ENCODE data around the gene NAXE. TPM values are rescaled to one million over a fixed set of nuclear protein-coding genes. Genes with fewer than 3 reads are reported as not detected.

NAXE gene
- total and polyA plus RNA-seq, 2 of the 13 experiments (the other 11 are each of a cell fraction or from before 2014, with no cell fraction given): 39.4 to 59.4 TPM

DNA sequence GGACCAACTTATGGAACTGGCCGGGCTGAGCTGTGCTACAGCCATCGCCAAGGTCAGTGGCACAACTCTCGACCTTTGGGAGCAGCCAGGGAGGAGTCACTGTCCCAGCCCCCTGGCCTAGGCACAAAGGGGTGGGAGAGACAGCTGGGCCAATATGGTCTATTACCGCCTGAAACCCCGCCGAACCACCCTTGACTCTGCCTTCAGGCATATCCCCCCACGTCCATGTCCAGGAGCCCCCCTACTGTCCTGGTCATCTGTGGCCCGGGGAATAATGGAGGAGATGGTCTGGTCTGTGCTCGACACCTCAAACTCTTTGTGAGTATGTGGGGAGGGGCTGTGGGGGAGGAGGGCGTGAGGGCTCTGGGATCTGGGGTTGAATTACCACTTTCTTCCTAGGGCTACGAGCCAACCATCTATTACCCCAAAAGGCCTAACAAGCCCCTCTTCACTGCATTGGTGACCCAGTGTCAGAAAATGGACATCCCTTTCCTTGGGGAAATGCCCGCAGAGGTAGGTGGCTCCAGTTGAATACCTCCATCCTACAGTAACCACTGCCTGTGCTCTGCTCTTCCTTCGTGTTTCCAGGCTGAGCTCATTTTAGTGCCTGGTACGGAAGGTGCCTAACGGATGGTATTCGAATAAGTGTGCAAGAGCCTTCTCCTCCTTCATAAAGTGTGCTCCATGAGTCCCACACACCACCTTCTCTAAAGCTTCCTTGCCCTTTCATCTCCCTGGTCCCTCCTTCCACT lies 758 bp downstream of the NAXE start (continued):
- TF ChIP-seq, protein P1, sequence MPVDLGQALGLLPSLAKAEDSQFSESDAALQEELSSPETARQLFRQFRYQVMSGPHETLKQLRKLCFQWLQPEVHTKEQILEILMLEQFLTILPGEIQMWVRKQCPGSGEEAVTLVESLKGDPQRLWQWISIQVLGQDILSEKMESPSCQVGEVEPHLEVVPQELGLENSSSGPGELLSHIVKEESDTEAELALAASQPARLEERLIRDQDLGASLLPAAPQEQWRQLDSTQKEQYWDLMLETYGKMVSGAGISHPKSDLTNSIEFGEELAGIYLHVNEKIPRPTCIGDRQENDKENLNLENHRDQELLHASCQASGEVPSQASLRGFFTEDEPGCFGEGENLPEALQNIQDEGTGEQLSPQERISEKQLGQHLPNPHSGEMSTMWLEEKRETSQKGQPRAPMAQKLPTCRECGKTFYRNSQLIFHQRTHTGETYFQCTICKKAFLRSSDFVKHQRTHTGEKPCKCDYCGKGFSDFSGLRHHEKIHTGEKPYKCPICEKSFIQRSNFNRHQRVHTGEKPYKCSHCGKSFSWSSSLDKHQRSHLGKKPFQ (CRISPR knock-in tag; IDR thresholded peaks at IDR 0.05; ENCODE audit: insufficient replicate concordance): no peak
- TF ChIP-seq EP300 (IDR thresholded peaks at IDR 0.05; ENCODE audit: low read depth in 2 of 2, low read length in 2 of 2): no peak
- no peak for TF ChIP-seq EP300 (CRISPR knock-in tag; IDR thresholded peaks at IDR 0.05; ENCODE audit: borderline replicate concordance)
- TF ChIP-seq, protein P2, sequence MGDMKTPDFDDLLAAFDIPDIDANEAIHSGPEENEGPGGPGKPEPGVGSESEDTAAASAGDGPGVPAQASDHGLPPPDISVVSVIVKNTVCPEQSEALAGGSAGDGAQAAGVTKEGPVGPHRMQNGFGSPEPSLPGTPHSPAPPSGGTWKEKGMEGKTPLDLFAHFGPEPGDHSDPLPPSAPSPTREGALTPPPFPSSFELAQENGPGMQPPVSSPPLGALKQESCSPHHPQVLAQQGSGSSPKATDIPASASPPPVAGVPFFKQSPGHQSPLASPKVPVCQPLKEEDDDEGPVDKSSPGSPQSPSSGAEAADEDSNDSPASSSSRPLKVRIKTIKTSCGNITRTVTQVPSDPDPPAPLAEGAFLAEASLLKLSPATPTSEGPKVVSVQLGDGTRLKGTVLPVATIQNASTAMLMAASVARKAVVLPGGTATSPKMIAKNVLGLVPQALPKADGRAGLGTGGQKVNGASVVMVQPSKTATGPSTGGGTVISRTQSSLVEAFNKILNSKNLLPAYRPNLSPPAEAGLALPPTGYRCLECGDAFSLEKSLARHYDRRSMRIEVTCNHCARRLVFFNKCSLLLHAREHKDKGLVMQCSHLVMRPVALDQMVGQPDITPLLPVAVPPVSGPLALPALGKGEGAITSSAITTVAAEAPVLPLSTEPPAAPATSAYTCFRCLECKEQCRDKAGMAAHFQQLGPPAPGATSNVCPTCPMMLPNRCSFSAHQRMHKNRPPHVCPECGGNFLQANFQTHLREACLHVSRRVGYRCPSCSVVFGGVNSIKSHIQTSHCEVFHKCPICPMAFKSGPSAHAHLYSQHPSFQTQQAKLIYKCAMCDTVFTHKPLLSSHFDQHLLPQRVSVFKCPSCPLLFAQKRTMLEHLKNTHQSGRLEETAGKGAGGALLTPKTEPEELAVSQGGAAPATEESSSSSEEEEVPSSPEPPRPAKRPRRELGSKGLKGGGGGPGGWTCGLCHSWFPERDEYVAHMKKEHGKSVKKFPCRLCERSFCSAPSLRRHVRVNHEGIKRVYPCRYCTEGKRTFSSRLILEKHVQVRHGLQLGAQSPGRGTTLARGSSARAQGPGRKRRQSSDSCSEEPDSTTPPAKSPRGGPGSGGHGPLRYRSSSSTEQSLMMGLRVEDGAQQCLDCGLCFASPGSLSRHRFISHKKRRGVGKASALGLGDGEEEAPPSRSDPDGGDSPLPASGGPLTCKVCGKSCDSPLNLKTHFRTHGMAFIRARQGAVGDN (CRISPR knock-in tag; IDR thresholded peaks at IDR 0.05): peak; percentile 60
- TF ChIP-seq MIXL1 (CRISPR knock-in tag; IDR thresholded peaks at IDR 0.05): no peak
- TF ChIP-seq, protein P3, sequence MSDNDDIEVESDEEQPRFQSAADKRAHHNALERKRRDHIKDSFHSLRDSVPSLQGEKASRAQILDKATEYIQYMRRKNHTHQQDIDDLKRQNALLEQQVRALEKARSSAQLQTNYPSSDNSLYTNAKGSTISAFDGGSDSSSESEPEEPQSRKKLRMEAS (IDR thresholded peaks at IDR 0.05): no peak
- TF ChIP-seq KDM2A (CRISPR knock-in tag; IDR thresholded peaks at IDR 0.05; ENCODE audit: borderline replicate concordance, low read depth): no peak
- no peak for TF ChIP-seq ZNF136 (CRISPR knock-in tag; IDR thresholded peaks at IDR 0.05; ENCODE audit: low read depth)
- TF ChIP-seq ZNF138 (CRISPR knock-in tag; IDR thresholded peaks at IDR 0.05; ENCODE audit: low read depth): no peak
- TF ChIP-seq, protein P4, sequence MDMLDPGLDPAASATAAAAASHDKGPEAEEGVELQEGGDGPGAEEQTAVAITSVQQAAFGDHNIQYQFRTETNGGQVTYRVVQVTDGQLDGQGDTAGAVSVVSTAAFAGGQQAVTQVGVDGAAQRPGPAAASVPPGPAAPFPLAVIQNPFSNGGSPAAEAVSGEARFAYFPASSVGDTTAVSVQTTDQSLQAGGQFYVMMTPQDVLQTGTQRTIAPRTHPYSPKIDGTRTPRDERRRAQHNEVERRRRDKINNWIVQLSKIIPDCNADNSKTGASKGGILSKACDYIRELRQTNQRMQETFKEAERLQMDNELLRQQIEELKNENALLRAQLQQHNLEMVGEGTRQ (IDR thresholded peaks at IDR 0.05; ENCODE audit: low read depth, low read length): no peak
- TF ChIP-seq, protein P4 (CRISPR knock-in tag; IDR thresholded peaks at IDR 0.05; ENCODE audit: borderline replicate concordance): no peak
- no peak for TF ChIP-seq ATF7 (IDR thresholded peaks at IDR 0.05)
- TF ChIP-seq ATF7 (CRISPR knock-in tag; IDR thresholded peaks at IDR 0.05): no peak
- no peak for TF ChIP-seq HOXA3 (CRISPR knock-in tag; IDR thresholded peaks at IDR 0.05)
- TF ChIP-seq, protein P5, sequence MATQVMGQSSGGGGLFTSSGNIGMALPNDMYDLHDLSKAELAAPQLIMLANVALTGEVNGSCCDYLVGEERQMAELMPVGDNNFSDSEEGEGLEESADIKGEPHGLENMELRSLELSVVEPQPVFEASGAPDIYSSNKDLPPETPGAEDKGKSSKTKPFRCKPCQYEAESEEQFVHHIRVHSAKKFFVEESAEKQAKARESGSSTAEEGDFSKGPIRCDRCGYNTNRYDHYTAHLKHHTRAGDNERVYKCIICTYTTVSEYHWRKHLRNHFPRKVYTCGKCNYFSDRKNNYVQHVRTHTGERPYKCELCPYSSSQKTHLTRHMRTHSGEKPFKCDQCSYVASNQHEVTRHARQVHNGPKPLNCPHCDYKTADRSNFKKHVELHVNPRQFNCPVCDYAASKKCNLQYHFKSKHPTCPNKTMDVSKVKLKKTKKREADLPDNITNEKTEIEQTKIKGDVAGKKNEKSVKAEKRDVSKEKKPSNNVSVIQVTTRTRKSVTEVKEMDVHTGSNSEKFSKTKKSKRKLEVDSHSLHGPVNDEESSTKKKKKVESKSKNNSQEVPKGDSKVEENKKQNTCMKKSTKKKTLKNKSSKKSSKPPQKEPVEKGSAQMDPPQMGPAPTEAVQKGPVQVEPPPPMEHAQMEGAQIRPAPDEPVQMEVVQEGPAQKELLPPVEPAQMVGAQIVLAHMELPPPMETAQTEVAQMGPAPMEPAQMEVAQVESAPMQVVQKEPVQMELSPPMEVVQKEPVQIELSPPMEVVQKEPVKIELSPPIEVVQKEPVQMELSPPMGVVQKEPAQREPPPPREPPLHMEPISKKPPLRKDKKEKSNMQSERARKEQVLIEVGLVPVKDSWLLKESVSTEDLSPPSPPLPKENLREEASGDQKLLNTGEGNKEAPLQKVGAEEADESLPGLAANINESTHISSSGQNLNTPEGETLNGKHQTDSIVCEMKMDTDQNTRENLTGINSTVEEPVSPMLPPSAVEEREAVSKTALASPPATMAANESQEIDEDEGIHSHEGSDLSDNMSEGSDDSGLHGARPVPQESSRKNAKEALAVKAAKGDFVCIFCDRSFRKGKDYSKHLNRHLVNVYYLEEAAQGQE (IDR thresholded peaks at IDR 0.05; ENCODE audit: borderline replicate concordance in 1 of 2, low read depth in 1 of 2, low read length in 2 of 2): no peak
- no peak for TF ChIP-seq FOXJ3 (CRISPR knock-in tag; IDR thresholded peaks at IDR 0.05; ENCODE audit: borderline replicate concordance)

Data from HepG2 (cell line).